ENCODE results near the gene KRT82.
"Not testable (repeated sequence)": the region's sequence is repeated elsewhere in the genome, so short reads cannot be mapped to it uniquely, and the experiment has no call there.

The KRT82 gene

DNA sequence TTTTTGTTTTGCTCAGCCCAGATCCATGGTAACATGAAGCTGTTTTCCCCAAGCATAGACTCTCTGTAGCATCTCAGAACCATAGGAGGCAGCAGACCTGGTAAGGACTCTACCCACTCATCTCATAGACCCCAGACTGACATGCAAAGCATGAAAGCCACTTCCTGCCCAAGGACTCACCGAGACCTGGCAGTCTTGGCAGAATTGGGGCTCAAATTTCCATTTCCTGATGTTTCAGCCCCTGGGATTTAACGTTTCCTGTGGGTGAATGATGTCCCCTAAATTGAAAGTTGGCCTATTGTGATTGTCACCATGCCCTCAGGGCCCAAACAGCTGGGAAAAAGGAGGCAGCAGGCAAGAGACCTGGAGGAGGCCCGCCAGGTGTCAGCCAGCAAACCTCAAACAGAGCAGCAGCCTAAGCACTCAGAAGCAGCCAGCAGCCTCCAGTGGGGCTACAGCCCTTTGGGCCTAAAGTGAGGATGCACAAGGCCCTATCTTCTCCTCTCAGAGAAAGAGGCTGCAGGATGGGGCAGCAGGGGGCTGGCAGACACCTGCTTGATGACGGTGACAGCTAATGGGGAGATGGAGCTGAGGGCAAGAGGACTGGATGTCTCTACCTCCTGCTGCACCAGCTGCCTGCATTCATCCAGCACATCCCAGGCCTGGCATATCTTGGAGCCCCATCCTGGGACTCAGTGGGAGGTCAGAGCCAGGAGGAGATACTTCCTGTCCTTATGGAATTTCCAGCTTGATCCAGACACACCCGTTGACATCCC lies 47.4 kb downstream of the KRT82 start:
- DNase-seq, result no peak

DNA sequence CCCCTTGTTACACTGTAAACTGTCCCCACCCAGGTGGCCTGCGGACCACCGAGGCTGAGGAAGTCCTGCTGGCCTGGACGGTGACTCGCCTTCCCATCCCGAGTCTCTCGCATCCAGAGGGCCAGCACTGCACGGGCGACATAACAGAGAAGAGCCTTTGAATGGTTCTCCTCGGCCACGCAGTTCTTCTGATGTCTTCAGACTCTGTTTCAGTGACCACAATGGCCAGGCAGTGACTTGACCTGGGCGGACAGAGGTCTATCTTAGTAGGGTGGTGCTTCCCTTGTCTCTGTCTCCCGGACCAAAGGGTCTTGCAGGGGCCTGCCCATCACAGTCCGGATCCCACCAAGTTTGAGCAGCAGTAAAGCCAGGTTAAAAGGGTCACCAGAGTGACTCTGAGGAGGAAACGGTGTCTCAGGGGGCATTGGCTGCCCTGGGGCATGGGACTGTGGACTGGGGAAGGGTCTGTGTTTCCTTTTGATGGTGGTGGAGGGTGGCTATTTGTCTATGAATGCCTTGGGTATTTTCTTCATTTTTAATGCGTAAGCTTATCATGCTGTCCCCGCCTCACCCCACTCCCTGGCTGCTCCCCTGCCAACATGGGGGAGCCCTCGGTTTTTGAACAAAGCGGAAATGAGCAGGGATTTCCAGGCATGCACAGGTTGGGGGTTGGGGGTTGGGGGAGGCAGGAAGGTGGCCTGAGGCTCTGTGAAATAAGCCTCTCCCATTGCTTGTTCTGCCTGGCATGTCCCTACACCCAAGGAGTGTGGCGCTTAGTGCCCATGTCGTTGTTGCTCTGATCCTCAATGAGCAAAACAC lies 49.2 kb downstream of the KRT82 start:
- no peak for DNase-seq

DNA sequence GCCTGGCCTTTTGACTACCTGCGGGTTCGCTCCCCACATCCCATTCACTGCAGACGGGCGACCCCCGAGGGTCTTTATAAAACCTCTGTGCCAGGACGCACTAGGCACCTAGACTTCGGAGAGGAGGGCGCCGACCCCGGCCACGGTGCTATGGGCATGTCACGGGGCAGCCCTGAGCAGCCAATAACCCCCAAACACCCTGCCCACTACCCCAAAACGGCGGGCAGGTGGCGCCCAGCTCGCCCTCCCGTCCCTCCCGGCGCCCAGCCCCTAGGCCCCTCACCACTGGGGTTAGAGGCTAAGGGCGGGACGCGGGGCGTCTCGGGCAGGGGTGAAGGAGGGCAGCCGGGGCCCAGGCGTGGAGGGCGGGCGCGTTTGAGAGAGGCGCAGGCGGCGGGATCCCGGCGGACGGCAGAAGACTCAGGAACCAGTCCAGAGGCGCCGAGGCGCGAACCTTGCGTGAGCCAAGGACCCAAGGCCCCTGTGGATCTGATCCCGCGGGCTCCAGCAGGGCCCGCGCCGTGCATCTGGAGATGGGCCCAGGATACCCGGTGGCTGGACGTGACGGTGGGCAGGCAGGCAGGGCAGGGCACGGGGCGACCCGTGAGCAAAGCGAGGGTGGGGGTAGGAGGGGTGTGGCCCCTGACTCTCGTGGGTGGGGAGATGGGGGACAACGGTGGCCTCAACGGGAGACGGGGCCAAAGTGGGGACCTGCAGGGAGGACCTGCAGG lies 49.9 kb downstream of the KRT82 start:
- no peak for DNase-seq

DNA sequence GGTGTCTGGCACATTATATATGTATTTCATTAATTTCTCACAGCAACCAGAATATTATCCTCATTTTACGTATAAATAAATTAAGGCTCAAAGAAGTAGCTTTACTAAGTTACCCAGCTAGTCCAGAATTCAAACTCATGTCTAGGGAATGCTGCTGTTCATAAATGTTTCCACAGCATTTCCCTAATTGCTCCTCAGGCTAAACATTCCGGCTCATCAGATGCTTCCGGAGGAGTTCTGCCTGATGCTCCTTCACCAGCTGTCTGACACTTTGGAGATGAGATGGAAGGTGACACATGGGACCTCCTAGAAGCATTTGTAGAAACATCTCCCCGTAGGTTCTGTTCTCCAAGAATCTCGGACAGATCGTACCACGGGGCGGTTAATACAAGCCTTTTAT lies 51.0 kb downstream of the KRT82 start:
- no peak for DNase-seq

DNA sequence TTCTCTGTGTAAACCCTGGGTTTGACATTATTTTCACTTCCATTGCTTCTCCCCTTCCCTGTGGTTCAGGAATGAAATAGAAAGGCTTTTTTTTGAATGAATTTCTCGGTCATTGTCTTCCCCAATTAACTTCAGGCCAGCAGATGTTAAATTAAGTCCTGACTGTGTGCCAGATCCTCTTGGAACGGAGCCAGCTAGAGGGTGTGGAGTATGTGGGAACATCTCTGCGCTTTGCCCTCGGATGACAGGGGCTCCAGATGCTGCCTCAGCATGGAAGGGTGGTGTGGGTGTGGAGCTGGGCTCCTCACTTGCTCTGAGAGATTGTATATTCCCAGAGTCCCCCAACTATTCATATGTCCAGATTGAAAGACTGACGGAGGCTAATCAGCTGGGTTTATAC lies 51.9 kb downstream of the KRT82 start:
- no peak for DNase-seq

DNA sequence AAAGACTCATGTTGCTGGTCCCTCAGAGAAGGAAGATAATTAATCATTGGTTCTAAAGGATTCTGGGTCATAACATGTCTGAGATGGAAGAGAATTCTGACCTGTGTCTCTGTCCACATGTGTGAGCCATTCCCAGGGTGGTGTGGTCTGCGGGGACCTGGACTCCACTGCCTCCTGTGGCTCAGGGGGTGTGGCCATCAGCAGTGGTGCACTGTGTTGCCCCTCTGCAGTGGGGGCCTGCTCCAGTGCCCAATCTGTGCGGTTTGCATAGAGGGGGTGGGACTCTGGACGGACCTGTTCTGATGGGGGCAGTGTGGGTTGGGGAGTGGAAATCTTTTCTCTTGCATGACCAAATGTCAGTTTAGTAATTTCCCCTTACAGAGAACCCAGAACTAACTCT lies 52.4 kb downstream of the KRT82 start:
- no peak for DNase-seq

DNA sequence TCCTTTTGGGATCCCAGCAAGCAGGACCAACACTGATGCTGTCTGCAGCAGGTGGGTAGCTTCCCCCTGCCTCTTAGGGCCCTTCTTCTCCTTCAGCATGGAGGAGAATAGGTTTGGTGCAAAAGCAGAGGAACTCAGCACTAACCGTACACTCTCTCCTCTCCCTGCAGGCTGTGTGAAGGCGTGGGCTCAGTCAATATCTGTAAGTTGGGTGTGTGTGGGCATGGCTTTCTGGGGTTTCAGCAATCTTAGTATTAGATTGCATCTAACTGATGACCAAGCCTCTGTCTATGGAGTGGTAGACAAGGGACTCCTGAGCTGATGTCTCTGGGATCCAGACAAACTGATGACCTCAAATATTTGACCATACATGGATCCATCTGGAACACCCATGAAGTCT lies 53.2 kb downstream of the KRT82 start:
- no peak for DNase-seq

DNA sequence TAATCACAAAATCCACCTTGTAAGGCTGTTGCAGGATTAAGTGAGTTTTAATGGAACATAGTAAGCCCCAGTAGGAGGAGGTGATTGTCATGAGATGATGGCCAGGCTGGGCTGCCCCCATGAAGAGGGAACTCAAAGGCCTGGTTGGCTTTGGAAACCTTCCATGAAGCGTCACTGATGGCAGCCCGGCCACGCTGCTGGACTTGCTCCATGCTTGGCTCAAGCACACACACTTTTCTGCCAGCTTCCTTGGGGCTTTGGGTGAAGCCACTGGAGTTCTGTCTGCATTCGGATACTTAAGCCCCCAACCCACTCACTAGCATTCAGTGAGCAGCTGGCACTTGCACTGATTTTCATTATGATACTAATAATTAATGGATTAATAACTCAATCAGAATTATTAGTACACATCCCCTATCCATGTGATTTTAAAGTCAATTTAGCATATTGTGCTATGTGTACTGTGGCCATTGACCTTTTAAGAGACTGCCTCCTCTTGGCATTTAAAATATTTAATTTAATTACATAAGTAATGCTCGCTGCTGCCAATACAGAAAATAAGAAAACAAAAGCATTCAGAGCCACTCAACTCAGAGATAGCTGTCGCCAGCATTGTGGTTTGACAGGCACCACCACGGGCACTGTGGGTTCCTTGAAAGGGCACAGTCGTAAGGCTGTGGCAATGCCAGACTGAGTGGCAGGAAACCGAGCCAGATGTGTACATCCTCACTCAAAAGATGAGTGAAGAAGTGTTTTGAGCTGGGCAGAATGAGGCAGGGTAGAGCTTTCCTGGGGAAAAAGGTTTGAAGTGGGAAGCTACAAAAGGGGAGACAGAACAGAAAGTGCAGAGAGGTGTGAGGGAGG lies 54.7 kb downstream of the KRT82 start:
- peak; percentile 42 for DNase-seq

DNA sequence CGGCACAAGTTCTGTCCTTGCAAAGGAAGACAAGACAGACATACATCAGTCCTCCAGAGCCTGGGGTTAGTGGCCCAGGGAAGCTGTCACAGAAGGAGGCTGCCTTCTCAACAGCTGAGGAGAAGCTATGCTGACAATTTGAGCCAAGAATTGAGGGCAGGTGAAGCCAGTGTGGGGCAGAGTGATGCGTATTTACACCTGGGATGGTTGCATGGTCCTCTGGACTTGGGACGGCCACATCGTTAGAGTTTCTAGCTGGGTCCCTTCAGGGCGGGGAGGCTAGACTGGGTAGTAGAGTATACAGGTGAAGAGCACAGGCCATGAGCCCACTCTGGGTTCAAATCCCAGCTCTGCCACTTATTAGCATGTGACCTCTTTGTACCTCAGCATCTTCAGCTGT lies 55.3 kb downstream of the KRT82 start:
- DNase-seq, result no peak

DNA sequence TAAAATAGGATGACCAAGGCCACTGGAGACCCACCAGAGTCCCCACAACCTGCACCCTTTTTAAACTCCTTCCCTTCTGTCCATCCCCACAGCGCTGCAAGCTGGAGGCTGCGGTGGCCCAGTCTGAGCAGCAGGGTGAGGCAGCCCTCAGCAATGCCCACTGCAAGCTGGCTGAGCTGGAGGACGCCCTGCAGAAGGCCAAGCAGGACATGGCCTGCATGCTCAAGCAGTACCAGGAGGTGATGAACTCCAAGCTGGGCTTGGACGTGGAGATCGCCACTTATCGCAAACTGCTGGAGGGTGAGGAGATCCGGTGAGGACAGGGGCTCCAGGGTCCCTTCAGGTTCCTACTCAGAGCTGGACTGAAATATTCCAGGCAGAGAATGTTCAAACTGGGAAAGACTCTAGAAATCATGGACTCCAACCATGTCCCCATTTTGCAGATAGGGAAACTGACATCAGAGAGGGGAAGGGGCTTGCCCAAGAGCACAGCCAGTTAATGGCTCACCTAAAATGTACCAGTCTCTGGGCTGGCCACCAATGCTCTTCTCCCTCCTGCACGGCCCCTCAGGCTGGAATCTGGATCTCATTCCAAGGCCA lies 56.0 kb downstream of the KRT82 start:
- no peak for DNase-seq

DNA sequence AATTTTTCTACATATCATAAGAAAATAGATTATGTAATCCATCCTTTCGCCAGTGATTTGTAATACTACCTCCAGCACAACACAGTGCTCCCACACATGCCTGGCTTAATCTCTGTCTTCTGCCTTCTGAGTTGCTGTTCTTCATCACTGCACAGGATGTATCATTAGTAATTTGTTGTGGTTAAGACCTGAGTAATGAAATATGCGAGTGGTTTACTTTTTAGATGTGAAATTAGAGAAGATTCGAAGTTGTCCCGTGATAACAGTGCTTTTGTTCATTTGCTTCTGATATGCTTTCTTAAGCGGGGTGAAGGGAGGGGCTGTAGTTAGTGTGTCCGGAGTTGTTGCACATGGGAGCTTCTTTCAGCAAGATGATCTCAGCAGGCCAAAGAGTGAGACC lies 56.9 kb downstream of the KRT82 start:
- DNase-seq, result no peak

DNA sequence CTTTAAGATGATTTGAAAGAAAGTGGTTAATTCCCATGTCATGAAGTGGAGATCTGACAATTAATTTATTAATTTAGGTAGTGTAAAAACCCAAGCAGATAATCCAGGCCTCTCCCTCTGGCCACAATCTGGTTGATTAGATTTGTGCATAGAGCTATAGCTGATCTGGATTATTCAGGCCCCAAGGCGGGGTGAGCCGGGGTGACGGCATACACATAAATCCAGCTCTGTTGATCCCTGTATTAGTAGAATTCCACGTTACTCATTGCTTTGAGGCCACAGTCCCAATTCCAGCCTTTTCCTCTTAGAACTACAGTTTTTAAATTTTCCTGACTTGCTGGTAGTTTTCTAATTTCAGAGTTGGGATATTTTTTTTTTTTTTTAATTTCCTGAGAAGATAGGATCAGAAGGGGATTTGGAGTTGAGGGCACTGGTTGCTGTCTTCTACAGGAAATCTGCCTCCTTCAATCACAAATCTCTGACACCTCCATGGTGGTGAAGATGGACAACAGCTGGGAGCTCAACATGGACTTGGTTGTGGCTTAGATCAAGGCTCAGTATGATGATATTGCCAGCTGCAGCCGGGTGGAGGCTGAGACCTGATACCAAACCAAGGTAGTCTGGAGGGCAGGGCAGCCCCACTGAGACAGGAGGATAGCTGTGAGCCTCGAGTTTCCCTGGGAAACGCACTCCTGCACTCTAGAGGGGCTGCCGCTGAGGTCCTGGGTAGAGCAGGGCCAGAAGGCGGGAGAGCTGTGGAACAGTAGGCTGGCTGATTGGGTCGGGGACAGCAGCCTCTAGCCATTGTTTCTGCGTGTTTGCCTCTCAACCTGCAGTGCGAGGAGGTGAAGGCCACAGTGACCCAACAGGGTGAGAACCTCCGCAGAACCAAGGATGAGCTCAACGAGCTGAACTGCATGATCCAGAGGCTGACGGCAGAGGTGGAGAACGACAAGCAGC lies 58.3 kb downstream of the KRT82 start:
- DNase-seq, result no peak

DNA sequence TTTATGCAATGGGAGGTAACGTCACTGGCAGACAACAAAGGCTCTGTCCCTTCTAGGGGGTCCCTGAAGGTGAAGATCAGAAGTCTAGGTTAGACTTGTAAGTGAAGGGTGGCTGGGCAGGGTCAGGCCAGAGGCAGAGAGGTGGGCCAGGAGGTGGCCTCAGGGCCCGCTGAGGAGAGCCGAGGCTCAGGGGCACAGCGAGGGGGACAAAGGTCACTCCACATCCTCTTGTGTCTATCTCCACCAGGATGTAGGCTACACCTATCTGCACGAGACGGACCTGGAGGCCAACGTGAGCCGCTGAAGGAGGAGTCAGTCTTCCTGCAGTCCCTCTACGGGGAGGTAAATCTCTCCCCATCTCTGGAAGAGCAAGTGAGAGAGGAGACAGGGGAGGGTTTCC lies 59.1 kb downstream of the KRT82 start:
- DNase-seq, result no peak

DNA sequence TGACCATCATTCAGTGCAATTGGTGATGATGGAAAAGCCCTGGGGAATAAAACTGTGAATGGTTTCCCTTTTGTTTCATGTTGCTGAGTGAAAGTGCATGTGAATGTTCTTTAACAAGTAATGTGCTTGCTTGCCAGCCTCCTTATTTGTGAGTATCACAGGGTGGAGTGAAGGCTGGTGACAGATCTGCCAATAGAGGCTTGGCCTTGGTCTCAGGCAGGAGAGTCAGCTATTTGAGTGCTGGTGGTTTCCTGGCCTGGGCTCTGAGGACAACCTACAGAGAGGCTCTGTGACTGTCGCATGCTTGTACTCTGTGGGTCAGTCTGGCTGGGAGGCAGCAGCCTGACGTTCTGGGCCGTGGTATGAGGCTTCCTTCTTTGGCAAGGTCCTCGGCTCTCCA lies 59.5 kb downstream of the KRT82 start:
- DNase-seq, result no peak

DNA sequence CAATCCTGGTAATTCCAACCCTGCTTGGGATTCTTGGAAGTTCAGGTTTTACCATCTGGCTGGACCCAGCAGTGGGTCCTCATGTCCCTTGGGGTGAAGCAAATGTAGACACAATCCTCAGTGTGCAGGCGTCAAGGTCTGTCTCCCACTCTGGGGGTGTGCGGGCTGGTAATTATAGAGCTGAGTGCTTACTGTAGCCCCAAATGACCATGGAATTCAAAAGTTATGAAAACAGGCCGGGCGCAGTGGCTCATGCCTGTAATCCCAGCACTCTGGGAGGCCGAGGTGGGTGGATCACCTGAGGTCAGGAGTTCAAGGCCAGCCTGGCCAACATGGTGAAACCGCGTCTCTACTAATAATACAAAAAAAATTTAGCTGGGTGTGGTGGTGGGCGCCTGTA lies 61.1 kb downstream of the KRT82 start:
- not testable (repeated sequence) for DNase-seq

DNA sequence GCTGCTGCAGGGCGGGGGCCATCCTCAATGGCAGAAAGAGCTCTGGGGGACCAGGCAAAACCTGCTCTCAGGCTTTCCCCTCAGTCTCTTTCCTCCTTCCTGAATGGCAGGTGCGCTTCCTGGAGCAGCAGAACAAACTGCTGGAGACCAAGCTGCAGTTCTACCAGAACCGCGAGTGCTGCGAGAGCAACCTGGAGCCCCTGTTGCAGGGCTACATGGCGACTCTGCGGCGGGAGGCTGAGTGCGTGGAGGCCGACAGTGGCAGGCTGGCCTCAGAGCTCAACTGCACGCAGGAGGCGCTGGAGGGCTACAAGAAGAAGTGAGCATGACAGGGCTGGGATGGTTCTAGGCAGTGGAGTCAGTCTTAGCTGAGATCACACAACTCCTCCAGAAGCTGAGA lies 62.0 kb downstream of the KRT82 start:
- DNase-seq, result no peak

Measured in GDM1 (cell line).